ENCODE measurements around the gene SOX18. TPM values are rescaled to one million over a fixed set of nuclear protein-coding genes. Genes with fewer than 3 reads are reported as not detected.

SOX18 gene
- total and polyA plus RNA-seq, 2 of the 13 experiments (the other 11 are each of a cell fraction or from before 2014, with no cell fraction given), result 1.6 to 1.9 TPM

- TF ChIP-seq ZNF609 (CRISPR knock-in tag; IDR thresholded peaks at IDR 0.05; ENCODE audit: borderline replicate concordance), result peak; percentile 40; the same call in 1 of the 2 replicates
- TF ChIP-seq ZNF576 (CRISPR knock-in tag; IDR thresholded peaks at IDR 0.05), result no peak
- no peak for TF ChIP-seq SMYD3 (CRISPR knock-in tag; IDR thresholded peaks at IDR 0.05)
- no peak for TF ChIP-seq GMEB2 (CRISPR knock-in tag; IDR thresholded peaks at IDR 0.05; ENCODE audit: low read depth)
- TF ChIP-seq ZSCAN22 (CRISPR knock-in tag; IDR thresholded peaks at IDR 0.05), result no peak
- TF ChIP-seq CHD2 (IDR thresholded peaks at IDR 0.05; ENCODE audit: low read depth, low read length), result no peak
- peak in 1 of 2 experiments; percentile 54; a peak in 1 of 4 replicates for TF ChIP-seq HMGXB4 (CRISPR knock-in tag; IDR thresholded peaks at IDR 0.05; ENCODE audit: borderline replicate concordance in 1 of 2, low read depth in 1 of 2)
- no peak for TF ChIP-seq HNRNPH1 (optimal IDR thresholded peaks at IDR 0.05; ENCODE audit: low read depth, low read length)
- TF ChIP-seq SNAI1 (CRISPR knock-in tag; IDR thresholded peaks at IDR 0.05; ENCODE audit: borderline replicate concordance), result no peak
- TF ChIP-seq FOXO1 (CRISPR knock-in tag; IDR thresholded peaks at IDR 0.05), result peak; percentile 30; the same call in 1 of the 2 replicates
- TF ChIP-seq ZNF354B (CRISPR knock-in tag; IDR thresholded peaks at IDR 0.05), result no peak
- no peak for TF ChIP-seq SP5 (CRISPR knock-in tag; IDR thresholded peaks at IDR 0.05; ENCODE audit: borderline replicate concordance, low read depth)
- TF ChIP-seq ZNF225 (CRISPR knock-in tag; IDR thresholded peaks at IDR 0.05), result no peak
- TF ChIP-seq IRF2 (CRISPR knock-in tag; IDR thresholded peaks at IDR 0.05), result no peak
- peak; percentile 61 for TF ChIP-seq TFE3 (CRISPR knock-in tag; IDR thresholded peaks at IDR 0.05)
- no peak for TF ChIP-seq EP300 (IDR thresholded peaks at IDR 0.05; ENCODE audit: low read depth in 2 of 2, low read length in 2 of 2)
- 0 out of 2 replicates have a peak, but pooled peaks have one; percentile 27 for TF ChIP-seq EP300 (CRISPR knock-in tag; IDR thresholded peaks at IDR 0.05; ENCODE audit: borderline replicate concordance)
- no peak for TF ChIP-seq ZKSCAN8 (CRISPR knock-in tag; IDR thresholded peaks at IDR 0.05; ENCODE audit: borderline replicate concordance)
- TF ChIP-seq JARID2 (CRISPR knock-in tag; IDR thresholded peaks at IDR 0.05; ENCODE audit: insufficient replicate concordance), result peak; percentile 72
- TF ChIP-seq IKZF1 (IDR thresholded peaks at IDR 0.05), result no peak
Measured at GRCh38 chr20:64069614-64070243, 20.3 kb upstream of the SOX18 start (continued).

Data from HepG2 (cell line).